Osteoblast (primary cell): Measurements from ENCODE around the gene CNTNAP5. TPM values are rescaled to one million over a fixed set of nuclear protein-coding genes. Genes with fewer than 3 reads are reported as not detected.

Experiments
- DNase-seq: peaks from one replicate; pipeline ENCODE4 v3.0.0; 2011; ENCODE audit warnings: low spot score, mixed read lengths; ENCODE audit not compliant: insufficient read length; ENCODE audit errors: missing footprints
- H2AFZ ChIP-seq: 2 replicates; pipeline ENCODE4 v1.6.0; 2011; ENCODE audit warnings: mild to moderate bottlenecking, low read length
- H3K27ac ChIP-seq: 2 replicates; pipeline ENCODE4 v1.5.1; 2011; ENCODE audit warnings: mild to moderate bottlenecking, low read depth, low read length, moderate library complexity
- H3K27me3 ChIP-seq: 2 replicates; pipeline ENCODE4 v1.6.0; 2012; ENCODE audit warnings: mild to moderate bottlenecking, control low read depth, inconsistent platforms, low read length, moderate library complexity; ENCODE audit not compliant: insufficient read depth
- H3K36me3 ChIP-seq: 2 replicates; pipeline ENCODE4 v1.5.1; 2011; ENCODE audit warnings: mild to moderate bottlenecking, low read length, control low read depth, moderate library complexity; ENCODE audit not compliant: insufficient read depth
- H3K4me1 ChIP-seq: 2 replicates; pipeline ENCODE4 v1.5.1; 2011; ENCODE audit warnings: mild to moderate bottlenecking, low read length, control low read depth, moderate library complexity; ENCODE audit not compliant: insufficient read depth
- H3K4me2 ChIP-seq: 2 replicates; pipeline ENCODE4 v1.6.0; 2011; ENCODE audit warnings: mild to moderate bottlenecking, low read length; ENCODE audit not compliant: insufficient read depth
- H3K4me3 ChIP-seq: fragments of 200-600 bp; sonication (generic); 3 replicates; pipeline ENCODE4 v1.5.1; 2012; ENCODE audit warnings: mild to moderate bottlenecking, low read length, inconsistent platforms; ENCODE audit not compliant: insufficient read depth
- H3K79me2 ChIP-seq: 2 replicates; pipeline ENCODE4 v1.6.0; 2012; ENCODE audit warnings: mild to moderate bottlenecking, low read length, control low read depth, inconsistent platforms; ENCODE audit not compliant: insufficient read depth
- H3K9me3 ChIP-seq: 2 replicates; pipeline ENCODE4 v1.5.1; 2011; ENCODE audit warnings: low read depth, low read length, control low read depth
- H4K20me1 ChIP-seq: 2 replicates; pipeline ENCODE4 v1.6.0; 2012; ENCODE audit warnings: mild to moderate bottlenecking, low read length, control low read depth; ENCODE audit not compliant: insufficient read depth
- total RNA-seq: library from RNA; depleted of rRNA; stranded (reverse); fragments of >200 nt; gene quantifications from 2 replicates; pipeline ENCODE4 v1.2.3, GENCODE V29; 2012
- TF ChIP-seq, protein P1 (sequence below): IDR thresholded peaks from 2 replicates; pipeline ENCODE4 v1.5.1; 2011; ENCODE audit warnings: mild to moderate bottlenecking, low read depth, low read length, moderate library complexity; ENCODE audit errors: extremely low read depth

CNTNAP5 gene
- total RNA-seq, 1 donor = not detected

DNA sequence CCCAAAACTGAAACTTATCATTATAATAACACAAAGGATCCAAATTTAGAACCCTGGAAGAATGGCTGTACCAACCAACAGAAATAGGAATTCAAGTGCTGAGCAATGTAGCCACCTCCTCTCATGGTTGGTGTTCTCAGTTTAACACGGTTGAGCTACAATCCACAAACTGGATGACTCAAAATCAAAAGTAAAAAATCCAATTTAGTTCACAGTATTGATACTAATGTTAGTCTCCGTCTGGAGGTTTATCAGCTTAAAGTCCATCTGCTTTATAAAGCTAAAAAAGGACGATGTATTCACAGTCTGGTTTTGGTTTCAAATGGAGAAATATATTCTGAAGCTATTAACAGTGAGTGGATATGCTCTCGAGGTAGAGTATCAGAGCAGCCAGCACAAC is 40.5 kb downstream of the CNTNAP5 start:
- no peaks in the 10 kb centered on the region for H3K4me1 ChIP-seq
- TF ChIP-seq, protein P1, sequence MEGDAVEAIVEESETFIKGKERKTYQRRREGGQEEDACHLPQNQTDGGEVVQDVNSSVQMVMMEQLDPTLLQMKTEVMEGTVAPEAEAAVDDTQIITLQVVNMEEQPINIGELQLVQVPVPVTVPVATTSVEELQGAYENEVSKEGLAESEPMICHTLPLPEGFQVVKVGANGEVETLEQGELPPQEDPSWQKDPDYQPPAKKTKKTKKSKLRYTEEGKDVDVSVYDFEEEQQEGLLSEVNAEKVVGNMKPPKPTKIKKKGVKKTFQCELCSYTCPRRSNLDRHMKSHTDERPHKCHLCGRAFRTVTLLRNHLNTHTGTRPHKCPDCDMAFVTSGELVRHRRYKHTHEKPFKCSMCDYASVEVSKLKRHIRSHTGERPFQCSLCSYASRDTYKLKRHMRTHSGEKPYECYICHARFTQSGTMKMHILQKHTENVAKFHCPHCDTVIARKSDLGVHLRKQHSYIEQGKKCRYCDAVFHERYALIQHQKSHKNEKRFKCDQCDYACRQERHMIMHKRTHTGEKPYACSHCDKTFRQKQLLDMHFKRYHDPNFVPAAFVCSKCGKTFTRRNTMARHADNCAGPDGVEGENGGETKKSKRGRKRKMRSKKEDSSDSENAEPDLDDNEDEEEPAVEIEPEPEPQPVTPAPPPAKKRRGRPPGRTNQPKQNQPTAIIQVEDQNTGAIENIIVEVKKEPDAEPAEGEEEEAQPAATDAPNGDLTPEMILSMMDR = no peak
- H3K79me2 ChIP-seq = no peaks in the 10 kb centered on the region
- no peak overlapping the region for H3K27ac ChIP-seq
- DNase-seq = no peak
- no peaks in the 10 kb centered on the region for H3K27me3 ChIP-seq
- H3K4me3 ChIP-seq = no peak overlapping the region
- no peaks in the 10 kb centered on the region for H3K36me3 ChIP-seq
- no peak overlapping the region for H2AFZ ChIP-seq
- peaks cover 4% of the 10 kb centered on the region for H3K9me3 ChIP-seq
- H3K4me2 ChIP-seq = no peak overlapping the region
- no peaks in the 10 kb centered on the region for H4K20me1 ChIP-seq

DNA sequence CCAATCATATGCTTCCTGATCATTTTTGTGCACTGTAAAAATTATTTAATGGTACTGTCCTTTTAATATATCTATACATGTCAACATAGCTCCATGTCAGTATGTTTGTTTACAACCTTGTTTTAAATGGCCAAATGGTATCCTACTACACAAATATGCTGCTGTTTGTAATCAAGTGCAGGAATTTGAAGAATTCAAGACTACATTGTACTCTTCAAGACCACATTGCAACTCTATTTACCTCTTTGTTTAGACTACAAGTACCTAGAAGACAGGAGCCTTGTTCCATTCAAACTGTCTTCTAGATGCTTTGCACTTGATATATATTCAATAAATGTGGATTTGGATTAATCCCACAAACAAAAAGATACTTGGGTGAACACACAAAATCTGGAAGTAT is 41.7 kb downstream of the CNTNAP5 start:
- TF ChIP-seq, protein P1 = no peak
- Histone ChIP-seq H3K4me2 (no peak overlapping the region), H3K27me3 (no peaks in the 10 kb centered on the region), H3K79me2 (no peaks in the 10 kb centered on the region), H2AFZ (no peak overlapping the region), H3K4me1 (no peaks in the 10 kb centered on the region), H4K20me1 (no peaks in the 10 kb centered on the region), H3K27ac (no peak overlapping the region), H3K36me3 (no peaks in the 10 kb centered on the region), H3K4me3 (no peak overlapping the region), H3K9me3 (peaks cover 4% of the 10 kb centered on the region)
- no peak for DNase-seq

DNA sequence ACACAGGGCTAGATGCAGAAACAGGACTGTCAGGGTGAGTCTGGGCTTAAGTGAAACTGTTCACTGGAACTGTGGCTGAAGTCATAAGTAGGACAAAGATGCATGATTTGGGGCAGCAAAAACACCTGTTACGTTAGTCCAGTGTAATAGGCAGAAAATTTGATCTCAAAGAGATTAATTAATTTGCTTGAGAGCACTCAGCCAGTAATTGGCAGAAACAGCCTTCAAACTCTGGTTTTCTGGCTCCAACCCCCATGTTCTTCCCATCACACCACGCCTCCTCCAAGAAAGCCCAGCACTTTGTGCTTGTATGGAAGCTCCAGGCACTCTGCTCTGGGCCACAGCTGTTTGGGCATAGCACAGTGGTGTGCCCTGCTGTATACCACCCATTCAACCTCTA is 54.0 kb downstream of the CNTNAP5 start:
- Histone ChIP-seq H3K36me3 (no peaks in the 10 kb centered on the region), H4K20me1 (no peaks in the 10 kb centered on the region)

DNA sequence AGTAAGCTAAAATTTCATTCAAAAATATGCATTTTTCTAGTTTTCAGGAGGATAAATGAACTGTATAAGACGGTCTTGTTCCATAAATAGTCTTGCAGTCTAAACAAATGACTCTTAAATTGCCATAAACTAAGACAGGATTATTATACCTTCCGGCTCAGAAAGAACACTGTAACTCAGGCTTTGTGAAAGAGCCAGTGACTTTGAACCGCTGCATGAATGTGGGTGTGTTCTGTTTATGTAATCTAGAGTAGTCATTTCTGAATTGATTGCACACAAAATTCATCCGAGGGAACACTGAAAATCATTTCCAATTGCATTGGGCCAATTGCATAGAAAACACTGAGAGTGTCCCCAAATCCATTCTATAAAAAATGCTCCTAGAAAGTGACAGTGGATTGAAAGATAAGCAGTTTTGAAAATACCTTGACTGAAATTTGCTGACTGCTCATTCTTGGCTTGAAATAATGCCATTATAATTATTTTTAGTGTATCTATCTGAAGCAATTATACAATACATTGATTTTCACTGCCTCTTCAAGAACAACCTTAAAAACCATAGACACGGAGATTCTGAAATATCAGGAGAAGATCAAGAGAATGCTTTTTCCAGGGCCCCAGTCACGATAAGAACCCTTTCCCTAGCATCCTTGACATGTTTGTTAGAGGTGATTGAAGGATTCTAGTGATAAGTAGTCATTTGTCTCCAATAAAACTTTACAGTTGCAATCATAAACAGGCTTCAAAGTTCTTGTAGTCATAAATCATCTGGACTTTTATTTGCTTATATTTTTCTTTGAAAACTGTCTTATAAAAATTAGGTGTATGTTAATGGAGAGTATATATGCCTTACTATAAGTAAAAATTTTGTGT is 55.4 kb downstream of the CNTNAP5 start:
- H3K9me3 ChIP-seq = peaks cover 2% of the 10 kb centered on the region
- no peaks in the 10 kb centered on the region for H3K27me3 ChIP-seq
- no peak for DNase-seq
- TF ChIP-seq, protein P1 = no peak
- H3K4me1 ChIP-seq = no peaks in the 10 kb centered on the region
- no peak overlapping the region for H3K4me3 ChIP-seq
- no peaks in the 10 kb centered on the region for H4K20me1 ChIP-seq
- H3K27ac ChIP-seq = no peak overlapping the region
- no peaks in the 10 kb centered on the region for H3K79me2 ChIP-seq
- no peak overlapping the region for H3K4me2 ChIP-seq
- no peak overlapping the region for H2AFZ ChIP-seq
- no peaks in the 10 kb centered on the region for H3K36me3 ChIP-seq

More for the DNA sequence above, 54.0 kb downstream of the CNTNAP5 start:
- Histone ChIP-seq H2AFZ (no peak overlapping the region), H3K4me2 (no peak overlapping the region), H3K4me1 (no peaks in the 10 kb centered on the region), H3K27ac (no peak overlapping the region), H3K4me3 (no peak overlapping the region), H3K79me2 (no peaks in the 10 kb centered on the region), H3K9me3 (no peaks in the 10 kb centered on the region), H3K27me3 (no peaks in the 10 kb centered on the region)
- TF ChIP-seq, protein P1 = no peak
- DNase-seq = no peak
